NCI-H1417 (cell line): ENCODE measurements around the gene NSRP1.
"Not testable (repeated sequence)": the region's sequence is repeated elsewhere in the genome, so short reads cannot be mapped to it uniquely, and the experiment has no call there.

Source experiments
- DNase-seq, 3 experiments: peaks; one replicate each; lab custom pipeline; 2025; lab: John Stamatoyannopoulos, UW

NSRP1 gene

GRCh38 chr17:30222721-30223175 lies 106.1 kb downstream of the NSRP1 start:
- DNase-seq = no peak

GRCh38 chr17:30224419-30224960 lies 107.9 kb downstream of the NSRP1 start:
- peak in 1 of 3 experiments; percentile 30 for DNase-seq

GRCh38 chr17:30225112-30225511 lies 108.5 kb downstream of the NSRP1 start:
- DNase-seq = no peak

GRCh38 chr17:30225919-30226553 lies 109.4 kb downstream of the NSRP1 start:
- peak in 2 of 3 experiments; percentile 4 to 45 for DNase-seq

- DNase-seq = no peak
Measured at GRCh38 chr17:30226878-30227277, 110.3 kb downstream of the NSRP1 start.

GRCh38 chr17:30228011-30228410 lies 111.4 kb downstream of the NSRP1 start:
- DNase-seq = no peak

GRCh38 chr17:30229012-30229411 lies 112.4 kb downstream of the NSRP1 start:
- no peak for DNase-seq

GRCh38 chr17:30230009-30230408 lies 113.4 kb downstream of the NSRP1 start:
- not testable (repeated sequence) for DNase-seq

- DNase-seq = no peak
Measured at GRCh38 chr17:30230596-30231125, 114.0 kb downstream of the NSRP1 start.

GRCh38 chr17:30232015-30232823 lies 115.6 kb downstream of the NSRP1 start:
- DNase-seq = peak in 2 of 3 experiments; percentile 72 to 89

- DNase-seq = no peak
Measured at GRCh38 chr17:30232824-30233427, 116.3 kb downstream of the NSRP1 start.

GRCh38 chr17:30234296-30234695 lies 117.7 kb downstream of the NSRP1 start:
- no peak for DNase-seq

GRCh38 chr17:30234964-30235363 lies 118.3 kb downstream of the NSRP1 start:
- DNase-seq = peak in 2 of 3 experiments; percentile 28 to 60

GRCh38 chr17:30235386-30236296 lies 119.0 kb downstream of the NSRP1 start, which contains the start of gene SLC6A4:
TSS of gene SLC6A4 (minus strand) at chr17:30235697. CDS start at chr17:30221958, 13,739 bp downstream.
- DNase-seq = peak in 2 of 3 experiments; percentile 4 to 30
